ENCODE results near the gene GRIN3B.

Gene GRIN3B

GRCh38 chr19:1055886-1056620 lies 55.8 kb downstream of the GRIN3B start:
- DNase-seq (ENCODE audit: extremely low read depth in 1 of 2, low read depth in 1 of 2): no peak

DNA sequence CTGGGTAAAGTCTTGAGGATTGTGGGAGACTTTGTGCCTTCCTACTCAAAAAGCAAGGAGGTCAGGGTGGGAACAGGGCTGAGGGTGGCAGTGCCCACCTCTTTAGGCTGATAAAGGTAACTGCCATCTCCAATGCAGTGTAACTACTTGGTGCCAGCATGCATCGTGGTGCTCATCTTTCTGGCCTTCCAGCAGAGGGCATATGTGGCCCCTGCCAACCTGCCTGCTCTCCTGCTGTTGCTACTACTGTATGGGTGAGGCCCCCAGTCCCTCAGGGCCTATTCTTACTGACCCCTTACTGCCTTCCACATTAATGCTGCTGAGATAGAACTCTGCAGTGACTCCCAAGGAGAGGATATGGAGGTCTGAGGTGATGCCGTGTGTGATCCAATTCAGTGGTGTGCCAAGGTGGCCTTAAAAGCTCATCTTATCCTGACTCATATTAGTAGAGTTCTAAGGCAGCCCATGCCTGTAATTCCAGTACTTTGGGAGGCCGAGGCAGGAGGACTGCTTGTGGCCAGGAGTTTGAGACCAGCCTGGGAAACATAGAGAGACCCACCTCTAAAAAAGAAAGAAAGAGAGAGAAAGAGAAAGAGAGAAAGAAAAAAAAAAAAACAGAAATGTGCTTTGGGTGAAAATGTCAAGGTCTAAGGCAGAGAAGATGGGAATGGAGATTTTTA lies 57.1 kb downstream of the GRIN3B start:
- no peak for DNase-seq (ENCODE audit: extremely low read depth in 1 of 2, low read depth in 1 of 2)

- no peak for DNase-seq (ENCODE audit: extremely low read depth in 1 of 2, low read depth in 1 of 2)
These were observed 57.9 kb downstream of the GRIN3B start for GRCh38 chr19:1058112-1058511.

Data from activated CD8-positive, alpha-beta memory T cell treated with anti-CD3 and anti-CD28 coated beads for 1 hour (primary cell).